ENCODE measurements around the gene KLF15.

The KLF15 gene

GRCh38 chr3:126357295-126358037, at the start of gene KLF15:
TSS of gene KLF15 (minus strand) at chr3:126357408. CDS start at chr3:126352922, 4,486 bp downstream.
- DNase-seq = peak; percentile 84

GRCh38 chr3:126406389-126407296, 49.4 kb upstream of the KLF15 start:
- DNase-seq = no peak

GRCh38 chr3:126402666-126403302, 45.6 kb upstream of the KLF15 start:
- DNase-seq = no peak

GRCh38 chr3:126402178-126402577, 45.0 kb upstream of the KLF15 start:
- DNase-seq = no peak

- DNase-seq = no peak
These were observed 44.5 kb upstream of the KLF15 start for GRCh38 chr3:126401611-126402160.

- DNase-seq = no peak
These were observed 42.5 kb upstream of the KLF15 start for GRCh38 chr3:126399756-126400155.

- DNase-seq = no peak
These were observed 42.1 kb upstream of the KLF15 start for GRCh38 chr3:126399351-126399735.

GRCh38 chr3:126398423-126399350, 41.5 kb upstream of the KLF15 start:
- DNase-seq = no peak

GRCh38 chr3:126397610-126398422, 40.6 kb upstream of the KLF15 start:
- no peak for DNase-seq

- no peak for DNase-seq
These were observed 39.3 kb upstream of the KLF15 start for GRCh38 chr3:126396536-126396935.

- no peak for DNase-seq
These were observed 38.8 kb upstream of the KLF15 start for GRCh38 chr3:126395846-126396513.

- no peak for DNase-seq
These were observed 37.7 kb upstream of the KLF15 start for GRCh38 chr3:126394977-126395321.

GRCh38 chr3:126394179-126394976, 37.2 kb upstream of the KLF15 start, which contains the start of gene CFAP100:
TSS of gene CFAP100 (plus strand) at chr3:126394909. CDS start at chr3:126396001, 1,092 bp downstream.
- DNase-seq = no peak

GRCh38 chr3:126393563-126393962, 36.4 kb upstream of the KLF15 start:
- no peak for DNase-seq

GRCh38 chr3:126392246-126392645, 35.0 kb upstream of the KLF15 start:
- no peak for DNase-seq

GRCh38 chr3:126391631-126392030, 34.4 kb upstream of the KLF15 start:
- no peak for DNase-seq

GRCh38 chr3:126390751-126391150, 33.5 kb upstream of the KLF15 start:
- no peak for DNase-seq

- DNase-seq = no peak
These were observed 33.0 kb upstream of the KLF15 start for GRCh38 chr3:126390201-126390600.

GRCh38 chr3:126389794-126390146, 32.6 kb upstream of the KLF15 start:
- DNase-seq = no peak

Data from activated CD4-positive, alpha-beta T cell treated with anti-CD3 and anti-CD28 coated beads, Interleukin-10, Interleukin-2, amounts not matched to agents 100 ng/mL and 50 ng/mL, durations not matched to agents 16 hours and 8 hours (primary cell).